LoVo (cell line): ENCODE results near the gene MBD6.
"Not testable (repeated sequence)": the region's sequence is repeated elsewhere in the genome, so short reads cannot be mapped to it uniquely, and the experiment has no call there.

Source experiments
- DNase-seq: peaks from one replicate; pipeline ENCODE4 v3.0.0-alpha.2; 2016; ENCODE audit warnings: low spot score

Gene MBD6

GRCh38 chr12:57549909-57550640 lies 27.5 kb downstream of the MBD6 start, which contains the start of gene KIF5A:
KIF5A (plus strand) TSS chr12:57550044; CDS start chr12:57550272, 228 bp downstream.
- DNase-seq = no peak

DNA sequence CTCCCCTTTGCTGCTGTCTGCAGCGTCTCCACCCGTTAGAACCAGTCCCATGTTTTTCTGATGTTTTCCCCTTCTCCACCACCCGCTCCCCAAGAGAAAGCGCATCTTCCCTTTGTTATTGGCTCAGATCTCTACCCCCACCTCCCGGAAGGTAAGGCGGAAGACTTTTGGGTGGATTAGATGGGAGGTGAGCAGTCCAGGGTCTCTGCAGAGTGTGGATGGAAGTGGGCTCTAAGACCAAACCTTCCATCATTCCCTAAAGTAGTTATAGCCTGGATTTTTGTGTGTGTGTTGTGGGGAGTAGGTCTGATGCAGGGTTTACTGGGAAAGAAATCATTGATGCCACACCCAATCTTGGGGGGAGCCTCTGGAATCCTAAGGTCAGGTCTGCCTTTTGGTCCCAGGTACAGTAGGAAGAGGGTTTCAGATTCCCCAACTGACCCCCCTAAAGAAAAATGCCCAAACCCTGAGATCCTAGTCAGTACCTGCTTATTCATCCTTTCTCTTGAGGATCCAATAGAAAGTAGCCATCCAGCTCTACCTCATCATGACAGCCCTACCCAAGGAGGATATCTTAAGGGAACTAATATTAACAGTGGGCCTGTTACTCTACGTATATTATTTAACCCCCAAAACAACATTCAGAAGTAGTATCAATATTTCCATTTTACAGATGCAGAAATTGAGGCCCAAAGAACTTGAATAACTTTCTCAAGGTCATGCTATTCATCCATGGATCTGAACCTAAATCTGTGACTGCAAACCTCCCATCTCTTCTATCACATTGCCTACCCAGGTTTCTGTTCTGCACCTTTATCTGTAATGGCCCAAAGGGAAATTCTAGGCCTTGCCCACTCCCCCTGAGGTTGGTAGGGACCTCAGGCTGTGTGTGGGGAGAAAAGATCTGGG lies 28.3 kb downstream of the MBD6 start:
- DNase-seq = no peak

- DNase-seq = no peak
Measured at GRCh38 chr12:57551637-57552305, 29.1 kb downstream of the MBD6 start.

DNA sequence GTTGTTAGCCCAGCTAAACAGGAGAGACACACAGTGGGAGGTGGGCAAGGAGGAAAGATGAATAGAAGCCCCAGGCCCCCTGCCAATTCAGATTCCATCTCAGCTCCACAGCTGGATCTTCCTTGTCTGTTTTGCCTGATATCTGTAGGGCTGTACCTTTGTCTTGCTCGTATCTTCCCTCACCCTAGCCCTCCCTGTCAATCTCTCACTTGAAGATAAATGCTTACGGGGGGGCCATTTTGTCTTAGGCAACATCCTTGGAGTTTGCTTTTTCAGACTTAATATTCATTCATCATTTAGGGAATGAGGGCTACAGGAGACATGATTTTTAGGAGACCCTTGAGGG lies 29.7 kb downstream of the MBD6 start:
- DNase-seq = no peak

DNA sequence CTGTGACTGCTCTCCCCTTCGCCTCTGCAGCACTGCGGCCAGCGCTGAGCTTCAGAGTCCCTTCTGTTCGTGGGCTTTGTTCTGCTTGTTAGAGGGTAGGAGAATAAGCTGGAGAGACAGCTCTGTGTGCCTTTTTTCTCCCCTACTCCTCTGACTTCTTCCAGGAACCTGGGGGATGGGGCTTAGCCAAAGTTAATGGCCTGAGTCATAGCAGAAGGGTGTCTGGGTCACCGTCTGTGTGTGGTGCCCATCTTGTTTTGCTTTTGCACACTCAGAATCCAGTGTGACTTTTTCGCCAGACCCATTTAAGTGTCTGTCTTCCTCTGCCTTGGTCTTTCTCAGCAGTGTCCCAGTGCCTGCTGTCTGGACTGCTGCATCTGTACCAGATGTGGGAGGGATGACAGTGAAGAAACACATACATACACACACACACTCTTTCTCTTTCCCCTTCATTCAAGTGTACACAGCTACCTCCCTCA lies 30.2 kb downstream of the MBD6 start:
- DNase-seq = no peak

- DNase-seq = no peak
Measured at GRCh38 chr12:57553343-57554202, 30.9 kb downstream of the MBD6 start.

GRCh38 chr12:57554453-57554852 lies 31.8 kb downstream of the MBD6 start:
- no peak for DNase-seq

DNA sequence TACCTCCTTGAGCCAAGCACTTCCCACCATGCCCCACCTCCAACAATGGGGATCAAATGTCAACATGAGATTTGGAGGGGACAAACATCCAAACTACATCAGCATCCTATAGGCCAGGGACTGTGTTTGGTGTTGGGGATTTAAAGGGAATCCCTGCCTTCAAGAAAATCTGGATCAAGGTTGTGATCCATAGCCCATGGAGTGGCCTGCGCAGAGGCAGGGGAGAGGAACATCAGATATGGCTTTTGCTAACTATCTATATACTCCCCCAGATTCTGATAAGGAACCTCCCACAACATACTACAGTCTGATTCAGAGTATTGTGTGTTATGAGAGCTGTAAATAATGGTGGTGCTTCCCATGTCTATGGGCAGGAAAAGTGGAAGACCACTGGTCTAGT lies 32.3 kb downstream of the MBD6 start:
- DNase-seq = no peak

- DNase-seq = no peak
Measured at GRCh38 chr12:57558864-57559263, 36.2 kb downstream of the MBD6 start.

- DNase-seq = no peak
Measured at GRCh38 chr12:57560516-57560915, 37.9 kb downstream of the MBD6 start.

DNA sequence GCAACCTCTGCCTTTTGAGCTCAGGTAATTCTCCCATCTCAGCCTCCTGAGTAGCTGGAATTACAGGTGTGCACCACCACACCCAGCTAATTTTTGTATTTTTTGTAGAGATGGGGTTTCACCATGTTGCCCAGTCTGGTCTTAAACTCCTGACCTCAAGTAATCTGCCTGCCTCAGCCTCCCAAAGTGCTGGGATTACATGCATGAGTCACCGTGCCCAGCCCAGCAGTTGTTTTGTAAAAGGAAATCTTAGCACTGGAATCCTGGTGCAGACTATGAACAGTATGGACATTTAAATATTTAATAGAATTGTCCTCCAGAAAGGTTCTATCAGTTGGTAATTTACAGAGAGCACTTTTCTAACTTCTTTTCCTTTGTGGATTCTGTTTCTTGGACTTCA lies 38.5 kb downstream of the MBD6 start:
- not testable (repeated sequence) for DNase-seq

DNA sequence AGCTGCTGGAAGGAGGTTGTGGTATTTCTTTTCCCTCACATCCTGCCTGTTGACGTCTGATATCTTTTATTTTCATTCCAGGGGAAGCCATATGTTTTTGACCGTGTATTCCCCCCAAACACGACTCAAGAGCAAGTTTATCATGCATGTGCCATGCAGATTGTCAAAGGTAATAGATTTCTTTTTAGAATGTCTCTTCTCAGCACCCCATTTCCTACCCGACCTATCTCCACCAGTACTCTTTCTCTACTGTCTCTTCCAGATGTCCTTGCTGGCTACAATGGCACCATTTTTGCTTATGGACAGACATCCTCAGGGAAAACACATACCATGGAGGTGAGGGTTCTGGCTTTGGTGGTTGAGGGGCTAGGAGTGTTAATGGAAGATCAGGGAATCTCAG lies 40.7 kb downstream of the MBD6 start:
- DNase-seq = no peak

- DNase-seq = no peak
Measured at GRCh38 chr12:57564178-57564740, 41.6 kb downstream of the MBD6 start.

DNA sequence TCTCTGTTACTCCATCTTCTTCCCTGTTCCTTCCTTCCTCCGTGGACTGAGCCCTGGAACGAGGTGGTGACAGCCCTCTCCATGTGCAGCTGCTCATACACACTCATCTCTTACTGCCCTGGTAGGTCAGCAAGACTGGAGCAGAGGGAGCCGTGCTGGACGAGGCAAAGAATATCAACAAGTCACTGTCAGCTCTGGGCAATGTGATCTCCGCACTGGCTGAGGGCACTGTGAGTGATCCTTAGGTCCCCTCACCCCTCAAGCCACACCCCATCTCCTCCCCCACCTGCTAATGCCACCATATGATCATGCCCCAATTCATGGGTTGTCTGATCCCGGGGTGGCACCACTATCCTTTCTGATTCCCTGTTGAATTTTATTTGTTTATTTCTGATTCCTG lies 46.2 kb downstream of the MBD6 start:
- DNase-seq = no peak

GRCh38 chr12:57569858-57570257 lies 47.2 kb downstream of the MBD6 start:
- DNase-seq = no peak

DNA sequence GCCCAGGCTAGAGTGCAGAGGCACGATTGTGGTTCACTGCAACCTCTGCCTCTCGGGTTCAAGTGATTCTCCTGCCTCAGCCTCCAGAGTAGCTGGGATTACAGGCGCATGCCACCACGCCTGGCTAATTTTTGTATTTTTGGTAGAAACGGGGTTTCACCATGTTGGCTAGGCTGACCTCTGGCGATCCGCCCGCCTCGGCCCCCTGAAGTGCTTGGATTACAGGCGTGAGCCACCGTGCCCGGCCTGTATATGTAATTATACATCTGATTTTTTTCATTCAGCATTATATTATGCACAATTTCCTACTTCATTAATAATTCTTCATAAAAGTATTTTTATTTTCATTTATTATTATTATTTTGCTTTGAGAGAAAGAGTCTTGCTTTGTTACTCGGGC lies 47.8 kb downstream of the MBD6 start:
- DNase-seq = not testable (repeated sequence)

- DNase-seq = no peak
Measured at GRCh38 chr12:57571926-57572762, 49.5 kb downstream of the MBD6 start.

GRCh38 chr12:57574795-57575194 lies 52.2 kb downstream of the MBD6 start:
- DNase-seq = no peak

DNA sequence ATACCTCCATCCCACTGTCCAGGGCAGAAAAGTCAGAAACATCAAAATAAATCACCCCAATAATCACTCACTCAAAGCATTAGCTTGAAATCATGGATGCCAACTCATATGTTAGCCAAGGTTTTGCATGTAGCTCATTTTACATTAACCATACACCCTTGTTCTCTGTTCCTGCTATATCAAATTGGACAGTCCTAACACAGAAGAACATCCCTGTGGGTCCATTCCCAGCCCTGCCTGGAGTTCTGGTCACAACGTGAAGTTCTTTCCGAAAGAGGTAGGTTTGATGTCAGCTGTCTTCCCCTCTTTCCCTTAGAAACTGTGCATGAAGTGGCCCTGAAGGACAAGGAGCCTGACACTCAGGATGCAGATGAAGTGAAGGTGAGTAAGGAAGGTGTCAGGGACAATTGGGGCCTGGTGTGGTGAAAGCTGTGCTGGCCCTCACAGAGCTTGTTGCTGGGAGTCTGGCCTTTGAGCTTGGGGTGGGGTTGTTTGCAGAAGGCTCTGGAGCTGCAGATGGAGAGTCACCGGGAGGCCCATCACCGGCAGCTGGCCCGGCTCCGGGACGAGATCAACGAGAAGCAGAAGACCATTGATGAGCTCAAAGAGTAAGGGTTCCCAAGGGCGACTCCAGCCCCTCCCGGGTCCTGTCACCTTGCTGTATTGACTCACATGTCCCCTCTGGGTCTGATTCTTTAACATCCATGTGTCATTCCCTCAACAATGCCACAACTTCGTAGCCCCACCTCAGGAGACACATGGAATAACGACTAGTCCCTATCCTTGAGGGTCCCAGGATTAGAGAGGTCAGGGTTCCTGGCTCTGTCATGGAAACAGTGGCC lies 53.4 kb downstream of the MBD6 start:
- DNase-seq = no peak
